ENCODE data around the gene SEC14L2. TPM values are rescaled to one million over a fixed set of nuclear protein-coding genes. Genes with fewer than 3 reads are reported as not detected.

The SEC14L2 gene
- total and polyA plus RNA-seq, 2 experiments from 2014 or later, result 23.3 to 41.9 TPM

DNA sequence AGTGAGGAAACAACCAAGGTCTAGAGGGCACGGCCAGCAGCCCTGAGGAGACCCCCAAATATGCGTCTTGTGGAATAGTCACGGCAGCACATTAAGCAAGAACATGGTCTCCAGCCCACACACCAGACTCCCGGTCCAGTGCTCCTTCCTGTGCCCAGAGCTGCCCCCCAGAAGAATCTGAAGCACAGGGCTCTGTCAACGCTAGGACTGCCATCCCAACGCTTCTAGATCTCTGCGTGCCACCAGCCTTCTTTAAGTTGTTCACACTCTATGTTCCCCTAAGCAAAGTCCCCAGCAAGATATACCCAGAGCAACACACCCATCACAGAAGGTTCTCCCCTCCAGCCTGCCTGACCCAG lies 3.5 kb upstream of the SEC14L2 start:
- in situ Hi-C loops (cut with MboI), result loop anchor here (10.0 kb wide), 1 partner anchor 288 kb away; no protein-coding TSS in a partner anchor
- Histone ChIP-seq H3K4me2 (ENCODE audit: unreplicated experiment) (no peak overlapping the region), H4K20me1 (ENCODE audit: insufficient read depth) (no peaks in the 10 kb centered on the region), H3K27ac (no peak overlapping the region), H3K27me3 (replicated peaks; ENCODE audit: insufficient read depth) (no peaks in the 10 kb centered on the region), H3K9ac (no peak overlapping the region), H3K79me2 (ENCODE audit: insufficient read depth) (peaks cover 25% of the 10 kb centered on the region), H3K9me3 (ENCODE audit: low read depth) (no peaks in the 10 kb centered on the region), H3K4me3 (no peak overlapping the region), H3K36me3 (ENCODE audit: low read depth) (no peaks in the 10 kb centered on the region), H3K9me2 (ENCODE audit: insufficient read depth) (no peaks in the 10 kb centered on the region), H3K4me1 (ENCODE audit: insufficient read depth) (peaks cover 16% of the 10 kb centered on the region), H2AFZ (no peak overlapping the region), H3F3A (ENCODE audit: insufficient read depth) (no peaks in the 10 kb centered on the region)
- TF ChIP-seq EZH2phosphoT487 (IDR thresholded peaks at IDR 0.05; ENCODE audit: insufficient read depth, low read depth) (no peak), EZH2 (IDR thresholded peaks at IDR 0.05; ENCODE audit: insufficient read depth, poor library complexity, severe bottlenecking) (no peak)
- WGBS, 2 experiments (ENCODE audit: low coverage in 1 of 2, low lambda C conversion rate in 2 of 2, missing lambda C conversion rate in 2 of 2), result 82 to 91% methylated on average over 7 of the region's 7 CpGs
- no peak for DNase-seq

DNA sequence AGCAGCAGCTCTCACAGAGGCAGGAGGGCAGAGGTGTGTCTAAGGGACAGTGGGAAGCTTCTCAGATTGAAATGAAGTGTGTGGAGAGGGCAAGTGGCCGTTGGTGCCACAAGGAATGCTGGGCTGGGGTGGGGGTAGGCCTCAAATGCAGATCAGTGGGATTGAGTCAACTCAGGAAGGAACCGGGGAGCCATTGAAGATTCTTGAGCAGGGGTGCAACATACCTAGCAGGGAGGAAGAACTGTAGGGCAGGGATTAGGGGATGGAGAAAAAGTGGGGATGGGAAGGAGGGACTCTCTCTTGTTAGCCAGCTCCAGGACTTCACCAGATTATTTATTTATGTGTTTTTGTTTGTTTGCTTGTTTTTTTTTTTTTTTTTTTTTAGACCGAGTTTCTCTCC lies 2.9 kb upstream of the SEC14L2 start:
- no peak overlapping the region for H3K4me2 ChIP-seq (ENCODE audit: unreplicated experiment)
- H3K36me3 ChIP-seq (ENCODE audit: low read depth), result no peaks in the 10 kb centered on the region
- no peaks in the 10 kb centered on the region for H3K27me3 ChIP-seq (replicated peaks; ENCODE audit: insufficient read depth)
- 92 to 100% methylated on average over 3 of the region's 3 CpGs for whole genome bisulfite sequencing, 2 experiments (ENCODE audit: low coverage in 1 of 2, low lambda C conversion rate in 2 of 2, missing lambda C conversion rate in 2 of 2)
- no peak overlapping the region for H2AFZ ChIP-seq
- H4K20me1 ChIP-seq (ENCODE audit: insufficient read depth), result no peaks in the 10 kb centered on the region
- no peak overlapping the region for H3K27ac ChIP-seq
- TF ChIP-seq EZH2 (IDR thresholded peaks at IDR 0.05; ENCODE audit: insufficient read depth, poor library complexity, severe bottlenecking) (no peak), EZH2phosphoT487 (IDR thresholded peaks at IDR 0.05; ENCODE audit: insufficient read depth, low read depth) (no peak)
- H3F3A ChIP-seq (ENCODE audit: insufficient read depth), result peaks cover 5% of the 10 kb centered on the region
- H3K9me2 ChIP-seq (ENCODE audit: insufficient read depth), result no peaks in the 10 kb centered on the region
- H3K9ac ChIP-seq, result no peak overlapping the region
- H3K4me1 ChIP-seq (ENCODE audit: insufficient read depth), result peaks cover 21% of the 10 kb centered on the region
- in situ Hi-C loops (cut with MboI), result loop anchor here (10.0 kb wide), 1 partner anchor 289 kb away; no protein-coding TSS in a partner anchor
- no peak overlapping the region for H3K4me3 ChIP-seq
- no peaks in the 10 kb centered on the region for H3K9me3 ChIP-seq (ENCODE audit: low read depth)
- no peak for DNase-seq
- H3K79me2 ChIP-seq (ENCODE audit: insufficient read depth), result peaks cover 30% of the 10 kb centered on the region

- Histone ChIP-seq H3K9me2 (ENCODE audit: insufficient read depth) (no peaks in the 10 kb centered on the region), H3K9ac (peak overlapping the region; percentile 89), H3K4me1 (ENCODE audit: insufficient read depth) (peaks cover 34% of the 10 kb centered on the region), H2AFZ (peak overlapping the region; percentile 82; the same call in 1 of the 2 replicates), H3K36me3 (ENCODE audit: low read depth) (no peaks in the 10 kb centered on the region), H3K9me3 (ENCODE audit: low read depth) (no peaks in the 10 kb centered on the region), H4K20me1 (ENCODE audit: insufficient read depth) (no peaks in the 10 kb centered on the region), H3F3A (ENCODE audit: insufficient read depth) (peaks cover 8% of the 10 kb centered on the region), H3K4me2 (ENCODE audit: unreplicated experiment) (peak overlapping the region; percentile 92), H3K27ac (peak overlapping the region; percentile 65), H3K4me3 (peak overlapping the region; percentile 86), H3K27me3 (replicated peaks; ENCODE audit: insufficient read depth) (no peaks in the 10 kb centered on the region), H3K79me2 (ENCODE audit: insufficient read depth) (peaks cover 69% of the 10 kb centered on the region)
- in situ Hi-C loops (cut with MboI), result loop anchor here (10.0 kb wide), 1 partner anchor 293 kb away; no protein-coding TSS in a partner anchor
- 26 to 28% methylated on average over 11 of the region's 11 CpGs for WGBS, 2 experiments (ENCODE audit: low coverage in 1 of 2, low lambda C conversion rate in 2 of 2, missing lambda C conversion rate in 2 of 2)
- DNase-seq, result peak; percentile 46
- TF ChIP-seq EZH2phosphoT487 (IDR thresholded peaks at IDR 0.05; ENCODE audit: insufficient read depth, low read depth) (no peak), EZH2 (IDR thresholded peaks at IDR 0.05; ENCODE audit: insufficient read depth, poor library complexity, severe bottlenecking) (no peak)
Measured at GRCh38 chr22:30397656-30398635, 1.1 kb downstream of the SEC14L2 start.

DNA sequence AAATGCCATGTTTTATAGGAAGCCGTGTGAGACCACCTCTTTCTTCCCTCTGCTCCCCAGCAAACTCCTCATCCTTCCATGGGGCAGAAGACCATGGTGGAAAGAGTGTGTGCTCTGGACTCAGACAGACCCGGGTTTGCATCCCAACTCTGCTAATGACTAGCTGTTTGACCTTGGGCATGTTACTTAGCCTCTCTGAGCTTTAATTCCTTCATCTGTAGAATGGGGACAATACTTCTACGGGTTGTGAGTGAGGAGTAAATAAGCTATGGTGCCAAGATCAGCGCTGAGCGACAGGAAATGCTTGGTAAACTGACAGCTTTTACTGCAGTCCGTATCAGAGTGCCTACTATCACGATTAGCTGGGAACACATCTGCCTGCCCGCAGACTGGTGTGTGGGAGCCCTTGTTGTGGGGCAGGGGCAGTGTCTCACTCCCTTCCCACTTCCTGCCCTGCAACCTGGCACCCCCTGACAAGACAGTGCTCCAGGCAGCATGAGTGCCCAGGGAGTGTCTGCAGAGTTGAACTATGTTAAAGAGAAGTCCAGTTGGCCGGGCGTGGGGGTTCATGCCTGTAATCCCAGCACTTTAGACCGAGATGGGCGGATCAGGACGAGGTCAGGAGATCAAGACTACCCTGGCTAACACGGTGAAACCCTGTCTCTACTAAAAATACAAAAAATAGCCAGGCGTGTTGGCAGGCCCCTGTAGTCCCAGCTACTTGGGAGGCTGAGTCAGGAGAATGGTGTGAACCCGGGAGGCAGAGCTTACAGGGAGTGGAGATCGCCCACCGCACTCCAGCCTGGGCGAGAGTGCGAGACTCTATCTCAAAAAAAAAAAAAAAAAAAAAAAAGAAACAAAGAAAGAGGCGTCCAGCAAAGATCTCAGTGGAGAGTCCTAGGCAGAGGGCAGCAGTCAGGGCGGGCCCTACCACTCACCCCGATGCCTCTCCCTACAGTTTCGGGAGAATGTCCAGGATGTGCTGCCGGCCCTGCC lies 2.2 kb downstream of the SEC14L2 start:
- Histone ChIP-seq H3K4me2 (ENCODE audit: unreplicated experiment) (peak overlapping the region; percentile 92), H2AFZ (no peak overlapping the region), H3K9ac (peak overlapping the region; percentile 89), H3K9me2 (ENCODE audit: insufficient read depth) (no peaks in the 10 kb centered on the region), H3K27me3 (replicated peaks; ENCODE audit: insufficient read depth) (no peaks in the 10 kb centered on the region), H3K27ac (peak overlapping the region; percentile 65), H4K20me1 (ENCODE audit: insufficient read depth) (no peaks in the 10 kb centered on the region), H3K9me3 (ENCODE audit: low read depth) (no peaks in the 10 kb centered on the region), H3K79me2 (ENCODE audit: insufficient read depth) (peaks cover 76% of the 10 kb centered on the region), H3F3A (ENCODE audit: insufficient read depth) (peaks cover 8% of the 10 kb centered on the region), H3K4me1 (ENCODE audit: insufficient read depth) (peaks cover 34% of the 10 kb centered on the region), H3K4me3 (peak overlapping the region; percentile 86), H3K36me3 (ENCODE audit: low read depth) (no peaks in the 10 kb centered on the region)
- in situ Hi-C loops (cut with MboI), result loop anchor here (10.0 kb wide), 1 partner anchor 294 kb away; no protein-coding TSS in a partner anchor
- DNase-seq, result peak; percentile 61
- no peak for TF ChIP-seq EZH2 (IDR thresholded peaks at IDR 0.05; ENCODE audit: insufficient read depth, poor library complexity, severe bottlenecking)
- no peak for TF ChIP-seq EZH2phosphoT487 (IDR thresholded peaks at IDR 0.05; ENCODE audit: insufficient read depth, low read depth)
- 10 to 11% methylated on average over 25 of the region's 25 CpGs for WGBS, 2 experiments (ENCODE audit: low coverage in 1 of 2, low lambda C conversion rate in 2 of 2, missing lambda C conversion rate in 2 of 2)
